ENCODE results near the gene LRRC28.

GRCh38 chr15:99440029-99440428 is 188.7 kb downstream of the LRRC28 start:
- TF ChIP-seq POLR2A (IDR thresholded peaks at IDR 0.05; ENCODE audit: low read depth, low read length) (no peak), TAF1 (IDR thresholded peaks at IDR 0.05; ENCODE audit: low read depth, low read length) (no peak), POLR2AphosphoS5 (IDR thresholded peaks at IDR 0.05; ENCODE audit: low read depth, low read length) (no peak), PAX5 (IDR thresholded peaks at IDR 0.05; ENCODE audit: insufficient read depth, low read length, severe bottlenecking) (no peak)
